SK-MEL-5 (cell line): ENCODE measurements around the gene GH1. TPM values are rescaled to one million over a fixed set of nuclear protein-coding genes. Genes with fewer than 3 reads are reported as not detected.
A peak's percentile ranks its signal among the peaks of the same experiment; 100 is the strongest.
"Not testable (repeated sequence)": the region's sequence is repeated elsewhere in the genome, so short reads cannot be mapped to it uniquely, and the experiment has no call there.

Experiments used
- DNase-seq: peaks from one replicate; pipeline ENCODE4 v3.0.0-alpha.2; 2016; ENCODE audit warnings: low read depth, low spot score
- in situ Hi-C: cut with HindIII; loops from 2 replicates; pipeline ENCODE4 v1.10.0; 2016; ENCODE audit warnings: low sequenced_read_pairs, high pct_unique_total_duplicates, low pct_unique_long_range_greater_than_20kb
- polyA plus RNA-seq, 2 experiments: library from polyadenylated mRNA; depleted of rRNA; stranded (reverse); fragments of >200 nt; gene quantifications; 2 replicates each; pipeline ENCODE4 v1.2.3, GENCODE V29; 2015
- total RNA-seq: library from RNA; depleted of rRNA; stranded (reverse); fragments of >200 nt; shearing (Covaris generic); gene quantifications from 2 replicates; pipeline ENCODE4 v1.2.3, GENCODE V29; 2014; rRNA removed

Gene GH1
- total RNA-seq = not detected in 2 replicates
- not detected in 2 replicates for polyA plus RNA-seq (2015; cell fraction: cytosol; rRNA removed)
- not detected in 2 replicates for polyA plus RNA-seq (2015; cell fraction: nucleus; rRNA removed)

DNA sequence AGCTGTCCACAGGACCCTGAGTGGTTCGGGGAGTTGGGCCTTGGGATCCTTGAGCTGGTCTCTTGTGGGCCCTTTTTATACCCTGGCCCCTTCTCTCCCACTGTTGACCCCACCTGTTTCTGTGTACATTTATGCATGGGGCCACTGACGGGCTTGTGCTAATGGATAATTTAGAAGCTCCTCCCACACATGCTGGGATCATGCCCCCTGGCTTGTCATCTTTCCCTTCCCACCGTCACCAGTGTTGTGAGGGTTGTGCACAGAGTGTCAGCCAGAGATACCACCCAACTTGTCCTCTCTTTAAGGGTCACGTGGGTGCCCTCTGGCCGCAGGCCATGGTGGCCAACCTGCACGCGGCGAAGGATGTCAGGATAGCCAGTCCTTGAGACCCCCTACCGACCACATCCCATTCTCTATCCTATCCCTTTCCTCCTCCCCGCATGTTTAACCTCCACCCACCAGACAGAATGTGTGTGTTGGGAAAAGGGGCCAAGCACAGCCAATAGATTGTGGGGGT lies at the start of gene GH1:
Gene GH1 (minus strand): TSS at position 51 of the 517 bp plus-strand sequence. CDS start 63 bp downstream, outside the sequence.
- DNase-seq, in situ Hi-C loops: not testable (repeated sequence)

DNA sequence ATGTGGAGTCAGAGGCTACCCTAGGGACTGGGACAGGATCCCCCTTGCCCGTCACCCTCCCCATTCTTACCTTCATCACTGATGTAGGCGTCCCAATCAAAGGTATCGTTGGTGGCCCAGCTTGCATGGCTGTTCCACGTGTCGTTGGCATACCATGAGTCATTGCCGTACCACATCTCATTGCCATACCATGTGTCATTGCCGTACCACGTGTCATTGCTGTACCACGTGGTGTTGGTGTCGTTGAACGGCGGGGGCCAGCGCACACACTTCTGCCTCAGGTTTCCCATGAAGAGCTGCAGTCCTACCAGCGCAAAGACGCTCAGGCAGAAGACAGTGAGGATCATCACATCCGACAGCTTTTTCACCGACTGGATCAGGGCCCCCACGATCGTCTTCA lies 49.3 kb upstream of the GH1 start:
- in situ Hi-C loops = no loop called here
- no peak for DNase-seq

DNA sequence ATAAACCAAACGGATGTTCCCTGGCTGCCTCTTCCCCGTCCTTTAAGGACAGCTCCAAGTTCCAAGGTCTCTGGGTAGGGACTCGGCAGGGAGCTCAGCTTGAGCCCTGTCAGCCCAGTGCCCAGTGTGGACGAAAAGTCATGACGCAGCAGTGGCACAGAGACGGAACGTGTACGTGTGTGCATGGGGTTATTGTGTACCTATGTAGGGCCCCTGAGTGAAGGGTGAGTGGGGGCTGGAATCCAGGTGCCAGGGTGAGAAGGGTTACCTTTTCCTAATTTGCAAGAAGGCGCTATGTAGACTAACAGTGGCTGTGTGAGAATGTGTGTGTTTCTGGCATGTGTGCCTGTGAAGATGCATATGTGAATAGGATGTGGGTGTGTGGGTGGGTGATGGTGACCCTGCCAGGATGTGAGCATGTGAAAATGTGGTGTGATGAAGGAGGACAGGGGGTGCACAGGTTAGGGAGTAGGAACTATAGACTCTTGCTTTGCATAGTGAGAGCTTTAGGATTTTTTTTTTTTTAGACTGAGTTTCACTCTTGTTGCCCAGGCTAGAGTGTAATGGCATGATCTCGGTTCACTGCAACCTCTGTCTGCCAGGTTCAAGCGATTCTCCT lies 48.1 kb upstream of the GH1 start:
- in situ Hi-C loops = no loop called here
- no peak for DNase-seq

DNA sequence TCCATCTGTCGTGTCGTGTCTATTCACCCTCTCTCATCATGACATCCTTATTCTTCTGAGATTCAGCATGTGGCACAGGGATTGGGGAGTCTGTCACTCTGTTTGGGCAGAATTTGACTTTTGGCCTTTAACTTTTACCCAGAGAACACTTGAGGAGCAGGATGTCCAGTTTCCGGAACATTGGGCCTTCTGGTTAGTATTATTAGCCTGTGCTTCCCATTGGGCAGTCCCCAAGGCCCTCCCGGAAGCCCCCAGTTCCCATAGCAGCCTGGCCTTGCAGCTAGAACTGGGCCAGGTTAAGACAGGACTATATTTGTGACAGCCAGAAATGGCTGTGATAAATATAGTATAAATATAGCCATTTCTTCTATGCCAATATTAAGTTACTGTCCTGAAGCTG lies 44.5 kb upstream of the GH1 start:
- in situ Hi-C loops = no loop called here

DNA sequence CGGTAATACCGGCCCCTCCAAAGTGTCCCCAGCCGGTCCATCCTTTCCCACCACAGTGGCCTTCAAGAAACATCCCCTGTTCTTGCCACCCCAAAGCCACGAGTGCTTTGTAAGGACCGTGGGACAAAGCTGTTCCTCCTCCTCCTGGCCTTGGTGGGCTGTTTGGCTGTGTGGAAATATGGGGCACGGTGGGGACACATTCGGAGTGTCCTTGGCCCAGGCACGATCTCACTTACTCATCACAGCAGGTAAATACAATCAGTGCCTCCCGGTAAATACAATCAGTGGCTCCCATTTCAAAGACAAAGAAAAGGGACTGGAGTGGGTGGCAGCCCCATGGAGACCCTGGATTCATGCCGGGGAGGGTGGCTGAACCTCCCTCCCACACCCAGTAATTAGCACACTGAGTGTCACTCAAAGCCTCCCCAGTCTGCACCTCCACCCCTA lies 43.7 kb upstream of the GH1 start:
- no peak for DNase-seq
- in situ Hi-C loops = no loop called here

More for the DNA sequence above, 44.5 kb upstream of the GH1 start:
- no peak for DNase-seq

DNA sequence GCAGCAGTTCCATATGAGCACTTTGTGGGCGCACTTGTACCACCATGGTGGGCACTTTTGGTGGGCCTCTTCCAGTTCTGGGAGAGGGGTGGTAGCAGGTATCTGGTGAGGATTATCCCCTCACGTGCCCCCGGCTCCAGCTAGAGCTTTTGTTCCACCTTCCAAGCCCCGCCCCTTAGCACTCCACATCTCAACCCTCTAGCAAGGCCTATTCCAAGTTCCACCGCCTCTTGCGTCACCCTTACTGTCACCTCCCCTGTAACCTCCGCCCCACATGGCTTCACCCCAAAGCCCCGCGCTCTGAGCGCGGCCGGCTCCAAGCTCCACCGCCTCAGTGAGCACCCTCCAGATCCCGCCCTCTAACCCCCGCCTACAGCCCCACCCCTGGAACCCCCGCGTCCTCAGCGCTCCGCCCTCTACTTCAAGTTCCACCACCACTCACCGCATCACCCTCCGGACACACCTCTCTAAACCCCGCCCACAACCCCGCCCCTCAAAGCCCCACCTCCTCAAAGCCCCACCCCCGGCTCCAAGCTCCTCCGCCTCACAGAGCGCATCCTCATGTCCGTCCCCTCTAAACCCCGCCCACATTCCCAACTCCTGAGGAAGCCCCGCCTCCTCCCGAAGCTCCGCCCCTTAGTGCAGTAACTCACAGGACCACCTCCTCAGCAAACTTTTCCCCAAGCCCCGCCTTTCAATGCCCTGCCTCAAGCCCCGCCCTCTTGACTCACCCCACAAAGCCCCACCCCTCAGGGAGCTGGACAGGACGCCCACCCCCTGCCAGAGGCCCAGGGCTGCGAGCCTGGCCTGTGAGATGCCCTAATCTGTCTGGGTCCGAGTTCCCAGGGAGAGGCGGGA lies 42.9 kb upstream of the GH1 start:
- in situ Hi-C loops = no loop called here
- DNase-seq = peak; percentile 79

DNA sequence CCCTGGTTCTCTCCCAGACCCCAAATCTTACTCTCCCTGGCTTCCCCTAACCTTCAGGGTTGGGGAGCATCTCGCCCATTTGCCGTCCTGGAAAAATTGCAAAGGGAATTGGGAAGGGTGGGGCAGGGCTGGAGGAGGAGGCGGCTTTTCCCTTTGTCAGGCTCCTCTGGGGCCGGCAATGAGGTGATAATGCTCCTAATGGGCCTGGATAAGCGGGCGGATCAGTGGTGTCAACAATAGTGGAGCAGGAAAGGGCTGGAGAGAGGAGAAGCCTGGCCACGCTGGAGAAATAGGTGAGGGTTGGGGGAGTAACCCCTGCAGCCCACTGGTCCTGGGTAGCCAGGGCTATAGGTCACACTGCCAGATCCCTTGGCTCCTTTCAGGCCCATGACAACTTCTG lies 41.8 kb upstream of the GH1 start:
- in situ Hi-C loops = no loop called here
- DNase-seq = no peak

DNA sequence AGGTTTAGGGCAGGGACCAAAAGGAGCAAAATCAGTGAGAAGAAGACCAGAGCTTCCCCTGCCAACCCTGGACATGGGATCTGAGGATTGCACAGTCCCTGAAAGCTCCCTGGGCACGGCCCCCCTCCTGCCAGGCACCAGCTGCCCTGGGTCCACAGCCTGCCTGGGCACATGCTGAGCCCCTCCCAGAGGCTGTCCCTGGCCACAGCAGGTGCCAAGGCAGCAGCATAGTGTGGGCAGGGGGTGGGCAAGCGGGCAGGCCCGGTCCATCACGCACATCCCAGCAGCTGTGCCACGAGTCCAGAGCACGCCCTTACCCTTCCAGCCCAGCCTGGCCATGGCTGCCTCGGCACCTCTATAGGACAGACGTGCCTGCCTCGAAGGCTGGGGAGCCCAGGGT lies 41.4 kb upstream of the GH1 start:
- in situ Hi-C loops = no loop called here
- DNase-seq = no peak

DNA sequence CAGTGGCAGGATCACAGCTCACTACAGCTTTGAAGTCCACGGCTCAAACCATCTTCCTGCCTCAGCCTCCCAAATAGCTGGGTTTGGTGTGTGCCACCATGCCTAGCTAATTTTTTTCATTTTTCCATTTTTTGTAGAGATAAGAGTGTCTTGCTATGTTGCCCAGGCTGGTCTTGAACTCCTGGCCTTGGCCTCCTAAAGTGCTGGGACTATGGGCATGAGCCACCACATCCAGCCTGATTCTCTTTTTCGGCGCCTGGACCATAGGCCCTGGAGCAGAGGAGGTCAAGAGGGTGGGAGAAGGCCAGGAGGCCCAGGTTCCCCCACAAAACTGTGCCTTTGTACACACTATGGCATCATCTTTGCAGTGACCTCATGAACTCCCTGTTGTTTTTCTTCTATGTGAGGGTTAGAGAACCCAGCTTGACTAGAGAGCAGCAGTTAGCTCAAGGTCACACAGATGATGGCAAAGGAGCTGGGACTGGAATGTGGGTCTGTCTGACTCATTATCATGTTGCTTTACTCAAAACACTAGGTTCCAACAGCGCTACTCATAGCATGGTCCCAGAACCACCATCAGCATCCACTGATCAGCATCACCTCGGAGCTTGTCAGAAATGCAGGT lies 37.8 kb upstream of the GH1 start:
- in situ Hi-C loops = no loop called here
- DNase-seq = no peak

DNA sequence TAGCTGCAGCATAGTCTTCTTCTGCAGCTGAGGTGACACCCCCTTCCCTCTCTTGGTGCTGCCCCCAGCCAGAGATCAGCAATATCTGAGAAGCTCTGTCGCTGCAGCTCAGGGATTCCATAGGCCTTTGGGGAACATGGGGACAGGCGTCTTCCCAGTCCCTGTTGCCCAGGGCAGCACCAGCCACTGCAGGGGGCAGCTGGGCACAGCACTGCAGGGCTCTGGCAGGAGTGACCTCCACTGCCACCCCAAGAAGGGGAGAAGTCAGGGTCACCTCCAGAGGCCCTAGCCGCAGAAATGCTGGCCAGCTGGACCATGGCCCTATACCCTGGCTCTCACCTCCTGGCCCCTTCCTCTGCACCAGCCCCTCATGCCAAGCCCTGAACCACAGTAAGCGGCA lies 37.2 kb upstream of the GH1 start:
- in situ Hi-C loops = no loop called here
- DNase-seq = no peak

DNA sequence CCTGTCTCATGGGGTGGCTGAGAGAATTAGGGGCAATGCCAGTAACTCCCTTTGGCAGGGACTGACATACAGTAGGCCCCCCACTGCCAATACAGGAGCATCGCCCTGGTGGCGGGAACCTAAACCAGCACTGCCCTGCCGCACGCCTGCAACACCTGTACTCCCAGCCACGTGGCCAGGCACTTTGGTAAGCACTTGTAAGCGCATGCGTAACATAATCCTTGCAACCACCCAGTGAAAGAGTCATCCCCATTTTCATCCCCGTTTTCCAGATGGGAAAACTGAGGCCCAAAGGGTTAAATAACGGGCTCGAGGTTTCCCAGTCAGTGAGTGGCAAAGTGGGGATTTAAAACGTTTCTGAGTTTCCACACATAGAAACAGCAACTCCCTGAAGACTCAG lies 36.6 kb upstream of the GH1 start:
- in situ Hi-C loops = no loop called here
- DNase-seq = no peak

DNA sequence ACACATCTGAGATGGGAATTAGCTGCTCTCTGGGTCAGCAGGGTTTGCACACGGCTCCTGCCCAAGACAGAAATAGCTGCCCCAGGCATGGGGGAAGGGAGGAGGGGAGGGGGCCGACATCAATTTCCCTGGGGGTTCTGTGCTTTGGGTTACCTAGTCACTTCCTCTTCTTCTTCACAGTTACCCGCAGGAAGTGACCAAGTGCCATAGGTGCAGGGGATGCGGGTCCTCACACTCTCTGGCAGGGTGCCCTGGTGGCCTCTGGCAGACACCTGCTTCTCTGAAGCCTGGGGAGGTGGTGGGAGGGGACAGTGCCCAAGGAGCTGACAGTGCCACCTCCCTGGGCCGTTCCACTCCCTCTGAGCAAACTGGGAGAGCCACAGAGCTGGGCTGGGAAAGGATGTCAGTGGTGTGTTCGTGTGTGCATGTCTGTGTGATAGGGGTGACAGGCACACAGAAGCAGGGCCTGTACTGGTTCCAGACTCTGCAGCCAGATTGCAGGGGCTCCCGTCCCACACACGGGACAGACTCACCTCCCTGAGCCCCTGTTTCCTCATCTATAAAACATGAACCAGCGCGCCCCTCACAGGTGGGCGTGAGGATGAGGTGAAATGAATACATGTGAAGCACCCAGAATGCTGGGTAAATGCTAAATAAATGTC lies 35.9 kb upstream of the GH1 start:
- in situ Hi-C loops = no loop called here
- DNase-seq = no peak

DNA sequence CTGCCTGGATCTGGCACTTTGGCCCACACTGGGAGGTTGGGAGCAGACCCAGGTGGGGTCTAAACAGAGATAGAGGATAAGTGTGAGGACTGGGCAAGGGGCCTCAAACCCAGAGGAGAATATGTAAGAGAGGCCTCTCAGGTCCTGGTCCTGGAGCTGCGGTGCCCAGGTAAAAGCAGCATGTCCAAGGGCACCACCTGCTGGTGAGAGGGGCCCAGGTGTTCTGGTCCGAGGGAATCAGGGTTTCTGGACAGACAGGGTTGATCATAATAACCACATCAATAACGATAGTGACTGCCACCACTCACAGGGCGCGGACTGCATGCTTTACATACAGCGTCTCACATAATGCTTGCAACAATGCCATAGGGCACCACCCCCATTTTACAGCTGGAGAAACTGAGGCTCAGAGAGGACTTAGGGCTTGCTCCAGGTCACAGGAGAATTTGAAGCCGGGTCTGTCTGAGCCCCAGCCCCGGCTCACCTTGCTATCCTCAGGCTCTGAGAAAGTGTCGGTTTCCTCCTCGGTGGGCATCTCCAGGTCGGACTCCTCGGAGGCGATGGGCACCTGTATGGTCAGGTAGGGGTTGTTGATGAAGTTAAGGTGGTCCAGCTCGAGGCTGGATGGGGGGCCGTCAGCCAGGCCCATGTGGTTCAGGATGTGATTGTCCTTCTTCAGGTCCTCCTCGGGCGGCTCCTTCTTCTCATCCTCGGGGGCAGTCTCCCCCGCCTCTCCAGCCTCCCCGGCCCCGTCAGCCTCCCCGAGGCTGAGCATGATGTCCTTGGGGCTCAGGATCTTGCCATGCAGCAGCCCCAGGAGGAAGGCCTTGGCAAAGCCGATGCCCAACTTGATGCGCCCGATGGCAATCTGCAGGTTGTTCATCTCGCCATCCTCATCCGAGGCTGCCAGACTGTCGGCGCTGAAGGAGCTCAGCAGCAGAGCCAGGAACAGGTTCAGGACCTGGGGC lies 32.6 kb upstream of the GH1 start:
- in situ Hi-C loops = no loop called here
- no peak for DNase-seq

DNA sequence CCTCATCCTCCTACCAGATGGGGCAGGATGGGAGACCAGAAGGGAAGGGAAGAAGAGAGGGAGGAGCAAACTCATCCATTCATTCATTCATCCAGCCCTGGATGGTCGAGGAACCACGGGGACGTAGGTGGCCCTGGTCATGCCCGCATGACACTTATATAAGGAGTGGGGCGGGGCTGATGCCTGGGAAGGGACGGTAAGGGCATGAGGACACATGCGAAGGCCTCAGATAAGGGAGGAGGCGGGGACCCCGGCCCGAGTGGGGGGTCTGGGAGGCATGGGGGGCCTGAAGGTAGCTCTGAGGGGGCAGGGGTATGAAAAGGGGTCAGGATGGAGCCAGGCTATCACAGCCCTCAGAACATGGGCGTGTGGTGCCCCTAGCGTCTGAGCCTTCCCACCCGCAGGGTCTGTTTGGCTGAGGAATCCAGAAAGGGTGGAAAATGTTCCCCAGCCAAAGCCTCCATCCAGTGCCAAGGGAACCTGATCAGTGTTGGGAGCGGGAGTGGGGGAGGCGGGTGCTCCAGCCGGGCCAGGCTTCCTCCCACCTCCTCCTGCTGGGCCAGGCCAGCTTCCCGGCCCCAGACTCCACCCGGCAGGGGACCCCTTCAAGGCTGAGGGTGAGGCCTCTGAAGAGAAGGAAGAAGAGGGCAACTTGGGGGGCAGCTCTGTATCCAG lies 31.1 kb upstream of the GH1 start:
- in situ Hi-C loops = no loop called here
- no peak for DNase-seq

DNA sequence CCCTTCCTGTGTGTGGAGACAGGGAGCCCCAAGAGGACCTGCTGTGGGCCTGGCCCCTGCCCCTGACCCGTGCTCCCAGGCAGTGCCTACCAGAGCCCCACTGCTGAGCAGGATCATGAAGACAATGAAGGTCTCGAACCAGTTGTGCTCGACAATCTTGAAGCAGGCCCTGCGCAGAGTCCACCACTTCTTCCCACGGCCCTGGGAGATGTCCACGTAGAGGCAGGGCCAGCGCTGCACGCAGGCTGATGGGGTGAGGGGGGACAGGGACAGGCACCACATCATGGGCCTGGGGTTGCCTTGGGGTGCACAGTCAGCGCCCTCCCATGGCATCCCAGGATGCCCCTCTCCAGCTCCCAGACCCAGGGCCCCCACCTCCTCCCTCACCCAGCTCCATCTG lies 29.9 kb upstream of the GH1 start:
- in situ Hi-C loops = no loop called here
- DNase-seq = no peak

DNA sequence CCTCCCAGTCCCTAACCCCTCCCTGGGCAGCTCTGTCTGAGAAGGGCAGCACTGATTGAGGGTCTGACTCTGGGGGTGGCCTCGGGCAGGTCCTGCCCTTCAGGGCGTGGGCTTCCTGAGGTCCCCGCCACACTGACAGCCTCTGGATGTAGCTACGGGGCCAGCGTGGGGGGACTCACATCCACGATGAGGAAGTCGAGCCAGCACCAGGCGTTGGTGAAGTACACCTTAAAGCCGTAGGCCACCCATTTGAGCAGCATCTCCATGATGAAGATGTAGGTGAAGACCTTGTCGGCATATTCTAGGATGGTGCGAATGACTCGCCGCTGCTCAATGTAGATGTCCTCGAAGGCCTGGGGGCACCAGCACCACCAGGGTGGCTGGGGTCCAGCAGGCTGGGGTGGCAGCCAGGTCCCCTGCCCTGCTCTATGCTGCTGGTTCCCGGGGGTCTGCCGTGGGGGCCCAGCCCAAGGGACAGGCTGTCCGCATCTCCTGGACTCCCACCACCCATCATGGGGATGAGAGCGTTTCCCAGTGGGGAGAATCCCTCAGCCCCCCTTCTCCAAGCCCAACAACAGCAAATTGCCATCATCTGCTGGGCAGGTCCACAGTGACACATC lies 29.2 kb upstream of the GH1 start:
- no peak for DNase-seq
- in situ Hi-C loops = no loop called here
